Measurements from ENCODE around the gene SLC9A2. TPM values are rescaled to one million over a fixed set of nuclear protein-coding genes. Genes with fewer than 3 reads are reported as not detected.

Gene SLC9A2
- polyA plus RNA-seq = not detected

DNA sequence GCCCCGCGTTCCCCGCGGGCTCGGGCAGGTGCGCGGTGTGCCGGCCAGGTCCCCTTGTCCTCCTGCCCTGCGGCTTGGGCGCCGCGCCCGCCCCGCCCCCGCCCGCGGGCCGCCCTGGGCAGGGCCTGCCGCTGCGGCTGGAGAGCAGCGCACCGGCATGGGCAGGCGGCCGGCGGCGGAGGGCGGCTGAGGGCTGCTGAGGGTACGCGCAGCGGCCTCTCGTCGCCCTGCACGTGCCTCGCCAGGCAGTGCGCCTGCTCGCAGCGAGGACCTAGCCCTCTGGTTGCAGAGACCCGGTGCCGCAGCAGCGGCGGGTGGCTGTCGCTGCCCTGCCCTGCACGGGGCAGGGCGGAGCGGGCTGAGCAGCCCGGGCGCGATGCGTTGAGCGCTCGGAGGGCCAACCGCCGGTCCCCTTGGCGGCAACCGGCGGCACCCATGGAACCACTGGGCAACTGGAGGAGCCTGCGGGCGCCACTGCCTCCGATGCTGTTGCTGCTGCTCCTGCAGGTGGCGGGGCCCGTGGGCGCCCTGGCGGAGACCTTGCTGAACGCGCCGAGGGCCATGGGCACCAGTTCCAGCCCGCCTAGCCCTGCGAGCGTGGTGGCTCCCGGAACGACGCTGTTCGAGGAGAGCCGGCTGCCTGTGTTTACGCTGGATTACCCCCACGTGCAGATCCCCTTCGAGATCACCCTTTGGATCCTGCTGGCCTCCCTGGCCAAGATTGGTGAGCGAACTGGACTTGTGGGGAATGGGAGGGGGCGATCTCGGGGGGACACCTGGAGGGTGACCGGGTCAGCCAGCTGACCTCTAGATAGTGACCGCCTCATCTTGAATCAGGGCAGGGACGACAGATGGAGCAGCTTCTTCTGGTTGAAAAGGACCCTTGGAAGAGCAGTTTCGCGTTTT lies at the start of gene SLC9A2:
SLC9A2 (plus strand) TSS at position 140 of the 906 bp plus-strand sequence; CDS start at position 436, 296 bp downstream.
- peaks cover 13 to 15% of the 10 kb centered on the region in 2 donors for H3K4me1 Mint-ChIP-seq
- peaks cover 14 to 32% (median 22%) of the 10 kb centered on the region in 3 donors for H3K27me3 Mint-ChIP-seq (ENCODE audit: low read depth in 3 of 3)
- peak within 1 kb of the TSS in 1 of 6 donors; percentile 53 for H3K27ac Mint-ChIP-seq
- peak within 1 kb of the TSS; percentile 66 to 96 (median 74) for H3K4me3 Mint-ChIP-seq
- DNase-seq = no peak
- H3K36me3 Mint-ChIP-seq = no peaks in the 10 kb centered on the region
- no peaks in the 10 kb centered on the region for H3K9me3 Mint-ChIP-seq

DNA sequence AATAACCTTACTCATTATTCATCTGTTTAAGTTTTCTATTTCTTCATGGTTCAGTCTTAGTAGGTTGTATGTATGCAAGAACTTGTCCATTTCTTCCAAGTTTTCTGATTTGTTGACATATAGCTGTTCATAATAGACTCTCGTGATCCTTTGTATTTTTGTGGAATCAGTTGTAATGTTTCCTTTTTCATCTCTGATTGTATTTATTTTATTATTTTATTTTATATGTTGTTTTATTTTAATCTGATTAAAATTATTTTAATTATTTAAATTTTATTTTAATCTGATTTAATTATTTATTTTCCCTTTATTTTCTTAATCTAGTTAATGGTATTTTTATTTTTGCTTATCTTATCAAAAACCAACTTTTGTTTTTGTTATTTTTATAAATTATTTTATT lies 43.5 kb upstream of the SLC9A2 start:
- no peak overlapping the region for H3K27ac Mint-ChIP-seq
- H3K27me3 Mint-ChIP-seq (ENCODE audit: low read depth in 3 of 3) = peaks cover 3 to 8% (median 4%) of the 10 kb centered on the region in 3 donors
- H3K4me1 Mint-ChIP-seq = peaks cover 6 to 10% of the 10 kb centered on the region in 2 donors
- peaks cover 3 to 9% (median 5%) of the 10 kb centered on the region in 3 donors for H3K36me3 Mint-ChIP-seq
- no peak for DNase-seq
- H3K9me3 Mint-ChIP-seq = peaks cover under 1 to 20% (median 5%) of the 10 kb centered on the region in 6 donors
- H3K4me3 Mint-ChIP-seq = no peak overlapping the region

DNA sequence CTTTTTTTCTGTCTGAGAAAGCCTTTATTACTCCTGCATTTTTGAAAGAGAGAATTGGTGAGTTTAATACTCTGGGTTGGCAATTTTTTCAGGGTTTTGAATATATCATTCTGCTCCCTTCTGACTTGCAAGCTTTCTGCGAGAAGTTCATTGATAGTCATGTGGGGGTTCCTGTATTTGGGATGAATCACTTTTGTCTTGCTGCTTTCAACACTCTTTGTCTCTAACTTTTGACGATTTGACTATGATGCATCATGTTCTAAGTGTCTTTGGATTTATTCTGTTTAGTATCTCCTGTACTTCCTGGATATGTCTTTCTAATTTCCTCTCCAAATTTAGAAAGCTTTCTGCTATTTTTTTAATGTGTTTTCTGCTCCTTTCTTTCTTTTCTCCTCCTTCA lies 41.0 kb upstream of the SLC9A2 start:
- H3K27me3 Mint-ChIP-seq (ENCODE audit: low read depth in 3 of 3) = peaks cover 4 to 6% (median 4%) of the 10 kb centered on the region in 3 donors
- H3K4me3 Mint-ChIP-seq = no peak overlapping the region
- no peak for DNase-seq
- peaks cover 5 to 9% (median 8%) of the 10 kb centered on the region in 3 donors for H3K36me3 Mint-ChIP-seq
- H3K9me3 Mint-ChIP-seq = peaks cover 1 to 23% (median 8%) of the 10 kb centered on the region in 6 donors
- no peak overlapping the region for H3K27ac Mint-ChIP-seq
- H3K4me1 Mint-ChIP-seq = peaks cover 10 to 14% of the 10 kb centered on the region in 2 donors

- H3K4me1 Mint-ChIP-seq = peaks cover 9 to 12% of the 10 kb centered on the region in 2 donors
- H3K9me3 Mint-ChIP-seq = peaks cover 0 to 17% (median 3%) of the 10 kb centered on the region in 6 donors
These were observed 37.4 kb upstream of the SLC9A2 start for GRCh38 chr2:102581911-102582310.

GRCh38 chr2:102582845-102583244 lies 36.5 kb upstream of the SLC9A2 start:
- Mint-ChIP-seq H3K27me3 (ENCODE audit: low read depth in 3 of 3) (peaks cover 0 to 6% (median 5%) of the 10 kb centered on the region in 3 donors), H3K36me3 (peaks cover 0 to 5% (median 5%) of the 10 kb centered on the region in 3 donors), H3K9me3 (peaks cover 0 to 17% (median 3%) of the 10 kb centered on the region in 6 donors), H3K4me3 (no peak overlapping the region), H3K4me1 (peaks cover 9 to 12% of the 10 kb centered on the region in 2 donors), H3K27ac (no peak overlapping the region)
- no peak for DNase-seq

More at GRCh38 chr2:102581911-102582310, 37.4 kb upstream of the SLC9A2 start:
- Mint-ChIP-seq H3K36me3 (peaks cover 0 to 5% (median 5%) of the 10 kb centered on the region in 3 donors), H3K27me3 (ENCODE audit: low read depth in 3 of 3) (peaks cover 0 to 5% (median 5%) of the 10 kb centered on the region in 3 donors), H3K4me3 (peak overlapping the region; percentile 12 to 60 (median 40)), H3K27ac (peak overlapping the region in 4 of 6 donors; percentile 15 to 66 (median 18))
- no peak for DNase-seq

DNA sequence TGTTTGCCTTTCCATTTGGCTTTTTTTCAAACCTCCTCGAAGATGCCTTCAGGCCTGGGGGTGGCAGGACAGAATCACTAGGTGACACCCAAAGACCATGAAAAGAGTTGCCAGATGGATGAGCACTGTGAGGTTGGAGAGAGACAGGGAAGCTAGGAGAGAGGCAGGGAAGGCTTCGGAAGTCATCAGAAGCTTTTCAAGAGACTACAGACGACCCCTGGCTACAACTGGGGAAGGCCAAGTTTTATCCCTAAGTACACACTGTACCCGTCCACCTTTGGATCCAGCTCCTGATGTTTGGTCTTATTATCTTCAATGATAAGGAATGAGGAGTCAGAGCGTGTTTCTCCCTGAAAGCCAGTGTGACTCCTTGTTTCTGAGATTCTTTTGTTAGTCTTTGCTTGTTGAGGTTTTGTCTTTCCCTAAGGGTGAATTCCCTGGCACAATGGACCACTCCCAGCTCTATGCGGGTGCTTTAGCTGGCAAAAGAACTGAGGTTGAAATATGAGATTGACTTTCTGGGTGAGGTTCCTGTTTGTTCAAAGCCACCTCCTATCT lies 33.4 kb upstream of the SLC9A2 start:
- peaks cover 0 to 3% (median 1%) of the 10 kb centered on the region in 6 donors for H3K9me3 Mint-ChIP-seq
- no peak for DNase-seq
- peaks cover 0 to 5% (median 0%) of the 10 kb centered on the region in 3 donors for H3K36me3 Mint-ChIP-seq
- peaks cover 19 to 36% of the 10 kb centered on the region in 2 donors for H3K4me1 Mint-ChIP-seq
- H3K4me3 Mint-ChIP-seq = no peak overlapping the region
- H3K27ac Mint-ChIP-seq = no peak overlapping the region
- H3K27me3 Mint-ChIP-seq (ENCODE audit: low read depth in 3 of 3) = peaks cover 0 to 4% (median 0%) of the 10 kb centered on the region in 3 donors

GRCh38 chr2:102588213-102588939 lies 31.0 kb upstream of the SLC9A2 start:
- peak overlapping the region in 2 of 6 donors; percentile 7 to 42 for H3K27ac Mint-ChIP-seq
- H3K36me3 Mint-ChIP-seq = no peaks in the 10 kb centered on the region
- no peaks in the 10 kb centered on the region for H3K9me3 Mint-ChIP-seq
- no peak for DNase-seq
- H3K27me3 Mint-ChIP-seq (ENCODE audit: low read depth in 3 of 3) = peaks cover 0 to 3% (median 0%) of the 10 kb centered on the region in 3 donors
- no peak overlapping the region for H3K4me3 Mint-ChIP-seq
- peaks cover 19 to 34% of the 10 kb centered on the region in 2 donors for H3K4me1 Mint-ChIP-seq

- H3K27me3 Mint-ChIP-seq (ENCODE audit: low read depth in 3 of 3) = peaks cover 0 to 1% (median under 1%) of the 10 kb centered on the region in 3 donors
- no peaks in the 10 kb centered on the region for H3K36me3 Mint-ChIP-seq
- no peak for DNase-seq
- peak overlapping the region in 1 of 6 donors; percentile 12 for H3K27ac Mint-ChIP-seq
- no peak overlapping the region for H3K4me3 Mint-ChIP-seq
- H3K9me3 Mint-ChIP-seq = no peaks in the 10 kb centered on the region
- peaks cover 19 to 34% of the 10 kb centered on the region in 2 donors for H3K4me1 Mint-ChIP-seq
These were observed 29.9 kb upstream of the SLC9A2 start for GRCh38 chr2:102589444-102589843.

GRCh38 chr2:102591491-102592045 lies 27.8 kb upstream of the SLC9A2 start:
- peaks cover 0 to 4% (median 3%) of the 10 kb centered on the region in 3 donors for H3K27me3 Mint-ChIP-seq (ENCODE audit: low read depth in 3 of 3)
- H3K27ac Mint-ChIP-seq = no peak overlapping the region
- no peak overlapping the region for H3K4me3 Mint-ChIP-seq
- no peaks in the 10 kb centered on the region for H3K36me3 Mint-ChIP-seq
- no peak for DNase-seq
- no peaks in the 10 kb centered on the region for H3K9me3 Mint-ChIP-seq
- H3K4me1 Mint-ChIP-seq = peaks cover 19 to 34% of the 10 kb centered on the region in 2 donors

DNA sequence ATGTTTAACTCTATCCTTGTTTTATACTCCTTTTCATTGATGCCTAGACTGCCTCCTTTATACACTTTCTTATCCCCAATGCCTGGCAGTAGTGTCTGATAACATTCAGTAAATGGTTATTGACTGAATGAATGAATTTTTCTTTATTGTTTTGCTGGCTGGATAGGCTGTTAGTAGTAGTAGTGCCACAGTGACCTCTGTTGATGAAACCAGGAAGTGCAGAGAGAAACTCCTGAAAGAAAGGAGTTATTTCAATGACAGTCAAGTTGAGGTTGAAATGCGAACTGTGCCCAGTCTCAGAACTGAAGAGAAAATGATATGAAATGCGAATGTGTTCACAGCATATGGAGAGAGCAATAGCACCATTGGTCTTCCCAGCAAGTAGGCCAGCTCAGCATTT lies 26.8 kb upstream of the SLC9A2 start:
- Mint-ChIP-seq H3K4me3 (no peak overlapping the region), H3K4me1 (peaks cover 19 to 34% of the 10 kb centered on the region in 2 donors), H3K27ac (peak overlapping the region in 1 of 6 donors; percentile 2), H3K9me3 (no peaks in the 10 kb centered on the region), H3K36me3 (no peaks in the 10 kb centered on the region), H3K27me3 (ENCODE audit: low read depth in 3 of 3) (peaks cover 0 to 5% (median 3%) of the 10 kb centered on the region in 3 donors)
- peak; percentile 47 to 54 (median 51) for DNase-seq

DNA sequence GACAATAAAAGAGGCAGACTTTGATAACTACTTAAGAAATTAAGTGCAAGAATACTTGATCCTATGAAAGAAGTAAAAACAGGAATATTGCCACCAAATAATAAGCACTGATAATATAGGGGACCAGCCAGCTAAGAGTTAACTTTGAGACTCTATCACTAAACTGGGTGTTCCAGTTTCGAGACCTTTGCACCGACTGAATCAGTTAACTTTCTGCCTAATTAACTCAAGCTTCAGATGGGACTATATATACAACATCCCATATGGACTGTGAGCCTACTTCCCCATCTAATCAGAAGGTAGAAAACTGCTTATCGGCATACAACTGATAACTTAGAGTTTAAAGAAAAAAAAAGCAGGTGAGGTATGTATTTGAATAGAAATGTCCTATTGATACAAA lies 25.8 kb upstream of the SLC9A2 start:
- Mint-ChIP-seq H3K9me3 (no peaks in the 10 kb centered on the region), H3K27me3 (ENCODE audit: low read depth in 3 of 3) (peaks cover 0 to 6% (median 5%) of the 10 kb centered on the region in 3 donors), H3K36me3 (no peaks in the 10 kb centered on the region), H3K4me3 (no peak overlapping the region), H3K4me1 (peaks cover 16 to 31% of the 10 kb centered on the region in 2 donors), H3K27ac (no peak overlapping the region)
- DNase-seq = no peak

DNA sequence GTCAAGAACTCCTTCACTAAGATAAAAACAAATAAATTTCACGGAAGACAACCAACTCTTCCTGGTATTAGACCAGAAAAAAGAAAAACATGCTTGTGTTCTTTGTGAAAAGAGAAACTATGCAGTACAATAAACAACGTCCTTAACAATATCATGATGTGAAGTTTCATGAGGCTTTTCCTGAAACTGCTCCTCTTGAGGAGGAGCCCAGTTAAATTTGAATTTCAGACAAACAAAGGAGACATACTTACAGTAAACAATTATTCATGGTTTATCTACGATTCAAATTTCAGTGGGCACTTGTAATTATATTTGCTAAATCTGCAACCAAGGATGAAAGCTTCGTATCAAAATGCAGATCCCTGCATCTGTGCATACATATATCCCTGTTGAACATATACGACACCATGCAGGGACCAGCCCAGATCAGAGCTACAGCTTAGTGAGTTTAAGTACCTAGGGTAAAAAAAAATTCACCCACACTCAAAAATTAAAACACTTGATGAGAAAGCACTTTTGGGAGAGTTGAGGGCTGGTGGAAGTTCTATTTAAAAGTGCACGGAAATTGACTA lies 24.8 kb upstream of the SLC9A2 start:
- H3K4me1 Mint-ChIP-seq = peaks cover 8 to 23% of the 10 kb centered on the region in 2 donors
- no peak for DNase-seq
- H3K9me3 Mint-ChIP-seq = no peaks in the 10 kb centered on the region
- no peak overlapping the region for H3K27ac Mint-ChIP-seq
- H3K27me3 Mint-ChIP-seq (ENCODE audit: low read depth in 3 of 3) = peaks cover 3 to 6% (median 5%) of the 10 kb centered on the region in 3 donors
- H3K4me3 Mint-ChIP-seq = no peak overlapping the region
- no peaks in the 10 kb centered on the region for H3K36me3 Mint-ChIP-seq

GRCh38 chr2:102597788-102598187 lies 21.6 kb upstream of the SLC9A2 start:
- H3K27me3 Mint-ChIP-seq (ENCODE audit: low read depth in 3 of 3) = peaks cover 12 to 15% (median 13%) of the 10 kb centered on the region in 3 donors
- no peak overlapping the region for H3K27ac Mint-ChIP-seq
- DNase-seq = no peak
- no peak overlapping the region for H3K4me3 Mint-ChIP-seq
- H3K4me1 Mint-ChIP-seq = peaks cover 24 to 31% of the 10 kb centered on the region in 2 donors
- H3K36me3 Mint-ChIP-seq = peaks cover 0 to 4% (median 0%) of the 10 kb centered on the region in 3 donors
- H3K9me3 Mint-ChIP-seq = no peaks in the 10 kb centered on the region
